Fibroblast of pulmonary artery (primary cell): ENCODE results near the gene SLC25A13.

Source experiments
- DNase-seq: peaks from one replicate; pipeline ENCODE4 v3.0.0-alpha.2; 2010; ENCODE audit warnings: low read depth
- H3K4me3 ChIP-seq: replicated peaks from 2 replicates; pipeline ENCODE4 v1.5.1; 2011; ENCODE audit warnings: low read depth, mild to moderate bottlenecking, control low read depth, low read length, moderate library complexity
- TF ChIP-seq, protein P1 (sequence below): IDR thresholded peaks from 2 replicates; pipeline ENCODE4 v1.5.1; 2011; ENCODE audit warnings: mild to moderate bottlenecking, control low read depth, low read length, inconsistent platforms; ENCODE audit errors: missing control alignments

SLC25A13 gene

DNA sequence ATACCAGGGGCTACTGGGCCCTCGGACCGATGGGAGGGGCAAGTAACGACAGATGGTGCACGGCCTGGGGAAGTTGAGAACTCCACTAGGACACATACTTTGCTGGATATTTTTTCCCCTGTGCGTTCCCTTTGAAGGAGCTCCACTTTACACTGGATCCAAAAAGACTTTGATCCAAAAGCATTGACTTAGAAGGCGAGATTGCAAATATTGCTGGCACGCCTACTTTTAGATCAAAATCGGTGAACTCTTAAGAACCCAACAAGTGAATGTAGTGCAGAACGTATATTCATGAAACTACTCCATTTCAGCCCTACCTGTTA, 436 bp upstream of the SLC25A13 start:
- H3K4me3 ChIP-seq: peak overlapping the region; percentile 82
- TF ChIP-seq, protein P1, sequence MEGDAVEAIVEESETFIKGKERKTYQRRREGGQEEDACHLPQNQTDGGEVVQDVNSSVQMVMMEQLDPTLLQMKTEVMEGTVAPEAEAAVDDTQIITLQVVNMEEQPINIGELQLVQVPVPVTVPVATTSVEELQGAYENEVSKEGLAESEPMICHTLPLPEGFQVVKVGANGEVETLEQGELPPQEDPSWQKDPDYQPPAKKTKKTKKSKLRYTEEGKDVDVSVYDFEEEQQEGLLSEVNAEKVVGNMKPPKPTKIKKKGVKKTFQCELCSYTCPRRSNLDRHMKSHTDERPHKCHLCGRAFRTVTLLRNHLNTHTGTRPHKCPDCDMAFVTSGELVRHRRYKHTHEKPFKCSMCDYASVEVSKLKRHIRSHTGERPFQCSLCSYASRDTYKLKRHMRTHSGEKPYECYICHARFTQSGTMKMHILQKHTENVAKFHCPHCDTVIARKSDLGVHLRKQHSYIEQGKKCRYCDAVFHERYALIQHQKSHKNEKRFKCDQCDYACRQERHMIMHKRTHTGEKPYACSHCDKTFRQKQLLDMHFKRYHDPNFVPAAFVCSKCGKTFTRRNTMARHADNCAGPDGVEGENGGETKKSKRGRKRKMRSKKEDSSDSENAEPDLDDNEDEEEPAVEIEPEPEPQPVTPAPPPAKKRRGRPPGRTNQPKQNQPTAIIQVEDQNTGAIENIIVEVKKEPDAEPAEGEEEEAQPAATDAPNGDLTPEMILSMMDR: no peak
- no peak for DNase-seq

DNA sequence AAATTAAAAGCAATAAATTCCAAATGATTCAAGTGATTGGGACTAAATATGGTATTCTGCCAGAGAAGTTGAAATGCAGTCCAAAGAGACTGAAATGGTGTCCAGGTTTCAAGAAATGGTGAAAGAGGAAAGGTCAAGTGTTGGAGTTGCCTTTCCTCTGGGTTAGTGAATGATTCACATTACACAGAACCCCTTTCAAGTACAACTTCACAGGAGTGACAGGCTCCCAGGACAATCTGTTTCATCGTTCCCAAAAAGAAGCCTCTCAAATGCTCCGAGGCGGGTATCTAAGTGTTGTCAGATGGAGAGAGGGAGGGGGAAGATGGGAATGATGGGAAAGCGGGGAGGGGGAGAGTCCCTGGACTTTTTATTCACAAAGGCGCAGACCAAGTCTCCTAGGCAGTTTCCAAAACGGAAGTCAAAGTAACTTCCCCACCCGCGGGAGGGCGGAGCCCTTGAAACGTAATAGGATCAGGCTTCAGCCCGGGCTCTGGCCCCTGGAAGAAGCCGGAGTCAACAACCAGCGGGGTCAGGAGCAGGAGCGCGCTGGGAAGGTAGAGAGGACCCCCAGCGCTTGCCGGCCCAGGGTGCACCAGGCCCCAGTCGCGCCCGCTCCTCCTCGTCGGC, 754 bp downstream of the SLC25A13 start:
- DNase-seq: peak; percentile 84
- TF ChIP-seq, protein P1: no peak
- peak overlapping the region; percentile 82 for H3K4me3 ChIP-seq

DNA sequence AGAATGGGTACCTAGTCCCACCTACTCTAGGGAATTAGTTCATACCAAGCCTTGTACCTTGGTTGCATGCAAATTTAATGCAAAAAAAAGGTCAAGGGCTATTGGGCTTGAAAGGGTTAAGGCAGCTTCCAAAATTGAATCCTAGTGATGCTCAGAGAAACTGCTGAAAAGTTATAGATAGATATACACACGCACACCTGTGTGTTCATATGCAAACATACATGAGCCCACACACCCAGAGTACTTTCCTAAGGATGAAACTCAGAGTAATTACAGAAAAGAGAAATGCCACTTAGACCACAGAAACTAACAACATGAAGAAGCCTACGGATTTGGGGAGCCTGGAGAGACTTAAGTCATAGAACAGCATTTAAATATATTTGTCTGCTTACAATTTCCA, 1.5 kb downstream of the SLC25A13 start:
- peak overlapping the region; percentile 82 for H3K4me3 ChIP-seq
- no peak for DNase-seq
- TF ChIP-seq, protein P1: no peak

DNA sequence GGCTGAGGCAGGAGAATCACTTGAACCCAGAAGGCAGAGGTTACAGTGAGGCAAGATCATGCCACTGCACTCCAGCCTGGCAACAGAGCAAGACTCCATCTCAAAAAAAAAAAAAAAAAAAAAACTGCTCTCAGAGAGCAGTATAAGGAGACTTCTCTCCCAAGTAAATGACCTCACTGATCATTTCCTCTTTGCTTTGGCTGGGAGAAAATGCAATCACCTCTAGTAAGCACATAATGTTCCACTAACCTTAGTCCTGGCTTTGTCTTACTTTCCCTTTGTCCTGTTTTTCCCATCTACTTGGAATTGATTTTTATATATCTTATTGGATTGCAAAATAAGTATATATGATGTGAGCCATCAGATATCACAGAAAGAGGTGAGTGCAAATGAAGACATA, 2.5 kb downstream of the SLC25A13 start:
- DNase-seq: peak; percentile 62
- TF ChIP-seq, protein P1: no peak
- no peak overlapping the region for H3K4me3 ChIP-seq

DNA sequence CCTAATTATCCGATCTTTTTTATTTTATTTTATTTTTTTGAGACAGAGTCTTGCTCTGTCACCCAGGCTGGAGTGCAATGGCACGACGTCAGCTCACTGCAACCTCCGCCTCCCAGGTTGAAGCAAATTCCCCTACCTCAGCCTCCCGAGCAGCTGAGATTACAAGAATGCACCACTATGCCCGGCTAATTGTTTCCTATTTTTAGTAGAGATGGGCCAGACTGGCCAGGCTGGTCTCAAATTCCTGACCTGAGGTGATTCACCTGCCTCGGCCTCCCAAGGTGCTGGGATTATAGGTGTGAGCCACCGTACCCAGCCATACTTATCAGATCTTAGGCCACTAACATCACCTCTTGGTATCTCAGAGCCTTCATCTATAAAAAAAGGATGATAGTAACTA, 4.9 kb downstream of the SLC25A13 start:
- TF ChIP-seq, protein P1: no peak
- no peak overlapping the region for H3K4me3 ChIP-seq
- no peak for DNase-seq

DNA sequence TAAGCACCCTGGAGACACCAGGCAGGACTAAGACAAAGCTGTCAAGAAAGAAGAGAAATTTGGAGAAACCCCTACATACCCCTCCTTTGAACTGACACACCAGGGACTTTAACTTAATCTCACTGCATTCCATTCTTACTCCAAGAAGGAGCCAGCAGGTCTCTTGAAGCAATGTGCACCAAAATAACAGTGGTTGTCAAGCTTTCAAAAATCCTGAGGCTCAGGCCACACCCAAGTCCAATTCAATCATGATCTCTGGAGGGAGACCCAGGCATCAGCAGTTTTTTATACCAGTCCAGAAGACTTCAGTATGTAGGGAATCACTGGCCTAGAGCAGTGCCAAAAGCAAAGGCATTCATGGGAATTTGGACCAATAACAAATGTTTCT, 6.8 kb downstream of the SLC25A13 start:
- TF ChIP-seq, protein P1: no peak
- H3K4me3 ChIP-seq: no peak overlapping the region
- DNase-seq: no peak

DNA sequence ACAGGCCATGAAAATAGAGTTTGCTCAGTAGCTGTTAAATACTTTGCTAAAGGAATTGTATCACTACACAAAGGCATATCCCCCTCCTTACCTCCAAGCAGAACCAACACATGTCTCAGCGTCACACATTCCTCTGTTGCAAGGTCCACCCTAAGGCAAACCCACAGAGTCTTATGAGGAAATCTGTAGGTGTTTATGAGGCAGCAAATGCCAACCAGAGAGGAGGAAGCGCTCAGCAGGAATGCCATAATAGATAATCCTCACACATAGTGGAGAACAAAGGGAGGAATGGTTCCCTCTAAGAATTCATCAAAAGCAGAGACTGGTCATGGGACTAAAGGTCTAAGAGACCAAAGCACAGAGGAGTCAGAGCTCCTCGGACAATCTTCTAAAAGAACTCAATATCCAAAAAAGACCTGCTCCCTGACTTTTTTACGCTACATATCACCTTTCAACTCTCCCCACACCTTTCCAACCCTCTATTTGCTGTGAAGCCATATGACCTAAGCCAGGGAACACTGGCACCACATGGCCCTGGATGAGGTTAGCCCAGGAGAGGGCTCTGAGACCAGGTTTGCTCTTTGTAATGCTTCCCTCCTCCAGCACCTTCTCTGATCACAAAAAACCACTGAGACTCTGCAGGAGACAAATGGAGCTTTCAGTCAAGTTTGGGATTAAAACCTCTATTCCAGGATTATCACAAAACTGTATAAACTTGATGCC, 7.3 kb downstream of the SLC25A13 start:
- TF ChIP-seq, protein P1: no peak
- DNase-seq: peak; percentile 31
- H3K4me3 ChIP-seq: no peak overlapping the region
